ENCODE data around the gene FOXC1.

FOXC1 gene

DNA sequence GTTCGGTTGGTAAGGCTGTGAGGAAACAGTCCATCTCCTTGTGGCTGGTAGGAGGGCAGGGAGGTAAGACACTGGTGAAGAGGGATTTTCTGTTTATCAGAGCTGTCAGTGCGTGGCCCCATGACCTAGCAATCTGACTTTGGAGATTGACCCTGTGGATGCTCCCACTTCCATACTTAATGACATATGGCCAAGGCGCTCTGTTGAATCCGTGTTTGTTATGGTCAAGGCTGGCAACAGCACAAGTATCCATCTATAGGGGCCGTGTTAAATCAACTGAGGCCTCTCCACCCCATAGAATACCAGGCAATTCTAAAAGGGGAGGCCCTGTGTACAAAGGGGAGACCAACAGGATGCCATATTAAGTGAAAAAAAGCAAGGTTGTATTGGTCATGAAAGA lies 25.6 kb upstream of the FOXC1 start:
- DNase-seq (ENCODE audit: low read depth in 3 of 3, low spot score in 1 of 3), result no peak

DNA sequence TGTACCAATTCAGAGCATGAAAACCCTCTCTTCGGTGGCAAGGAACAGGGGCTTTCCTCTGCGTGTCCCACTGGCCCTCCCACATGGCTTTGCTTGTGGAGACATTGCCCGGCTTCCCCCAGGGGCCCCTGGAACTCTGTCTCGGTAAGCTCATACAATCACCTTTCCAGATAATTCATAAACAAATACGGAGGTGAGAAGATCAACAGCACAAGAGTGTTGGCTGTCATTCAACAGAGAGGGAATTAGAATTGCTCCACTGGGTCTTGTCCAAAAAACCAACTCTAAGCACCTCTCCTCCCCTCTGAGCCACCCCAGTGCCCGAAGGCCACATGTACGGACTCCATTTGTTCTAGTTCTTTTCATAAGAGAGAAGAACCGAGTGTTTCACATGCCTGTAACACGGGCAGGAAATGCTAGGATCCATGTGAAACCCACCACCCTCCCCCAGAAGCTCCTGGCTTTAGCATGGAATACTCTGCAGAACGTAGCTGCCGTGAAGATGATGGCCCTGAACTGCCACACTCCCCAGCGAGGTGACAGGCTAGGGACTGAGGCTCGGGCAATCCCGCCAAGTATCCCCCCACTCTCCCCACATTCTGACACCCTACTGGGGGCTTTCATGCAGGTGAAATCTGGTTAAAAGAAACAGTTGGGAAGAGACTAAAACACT lies 24.6 kb upstream of the FOXC1 start:
- DNase-seq (ENCODE audit: low read depth in 3 of 3, low spot score in 1 of 3), result no peak

- no peak for DNase-seq (ENCODE audit: low read depth in 3 of 3, low spot score in 1 of 3)
These were observed 24.1 kb upstream of the FOXC1 start for GRCh38 chr6:1585669-1586049.

DNA sequence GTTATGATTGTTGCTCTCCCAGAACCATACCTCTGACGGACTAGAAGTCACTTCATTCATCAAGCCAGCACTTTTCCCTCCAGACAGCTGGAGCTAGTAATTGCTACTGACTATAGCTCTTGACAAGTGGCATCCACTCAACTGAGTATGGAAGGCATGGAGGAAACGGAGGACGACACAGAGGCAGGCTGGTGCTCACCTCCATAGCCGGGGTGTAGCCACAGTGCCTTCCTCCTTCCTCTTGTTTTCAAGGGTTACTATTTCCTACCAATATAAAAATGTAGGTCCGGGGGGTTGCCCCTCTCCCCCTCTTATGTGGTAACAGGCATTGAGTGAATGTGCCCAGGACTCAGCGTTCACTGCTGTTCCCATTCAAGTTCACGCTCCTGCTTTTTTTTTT lies 23.5 kb upstream of the FOXC1 start:
- no peak for DNase-seq (ENCODE audit: low read depth in 3 of 3, low spot score in 1 of 3)

GRCh38 chr6:1586861-1587450 lies 22.8 kb upstream of the FOXC1 start:
- DNase-seq (ENCODE audit: low read depth in 3 of 3, low spot score in 1 of 3), result no peak

DNA sequence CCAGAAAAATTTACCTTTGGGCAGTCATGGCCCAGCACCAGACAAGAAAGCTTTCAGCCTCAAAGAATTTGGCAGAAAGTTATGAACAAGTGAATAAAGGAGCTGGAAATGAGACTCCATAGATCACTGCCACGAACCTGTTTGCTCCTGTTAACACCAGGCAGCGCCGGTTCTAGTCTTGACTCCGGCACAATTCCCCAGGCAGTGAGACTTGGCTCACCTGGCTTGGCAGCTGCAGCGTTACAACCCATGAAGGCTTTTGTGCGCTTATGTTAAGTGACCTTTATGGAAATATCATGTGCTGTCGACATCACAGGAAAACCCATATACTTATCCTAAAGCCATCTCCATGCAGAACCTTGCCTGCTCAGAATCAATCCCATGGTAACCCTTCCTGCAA lies 22.2 kb upstream of the FOXC1 start:
- no peak for DNase-seq (ENCODE audit: low read depth in 3 of 3, low spot score in 1 of 3)

DNA sequence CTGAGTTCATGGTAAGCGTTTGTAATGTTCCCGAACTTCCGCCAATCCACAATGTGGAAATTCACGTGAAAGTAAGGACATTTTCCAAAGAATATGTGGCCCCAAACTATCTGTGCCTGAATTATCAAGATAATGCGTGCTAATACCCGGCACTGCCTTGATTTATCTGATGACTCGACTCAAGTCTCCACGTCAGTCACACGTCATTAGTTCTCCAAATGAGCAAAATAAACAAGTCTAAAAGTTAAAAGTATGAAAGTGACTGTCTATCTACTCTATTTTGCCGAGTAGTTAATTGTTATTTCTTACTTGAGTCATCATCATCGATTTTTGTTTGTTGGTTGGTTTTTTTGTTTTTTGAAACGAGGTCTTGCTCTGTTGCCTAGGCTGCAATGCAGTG lies 21.7 kb upstream of the FOXC1 start:
- DNase-seq (ENCODE audit: low read depth in 3 of 3, low spot score in 1 of 3), result no peak

DNA sequence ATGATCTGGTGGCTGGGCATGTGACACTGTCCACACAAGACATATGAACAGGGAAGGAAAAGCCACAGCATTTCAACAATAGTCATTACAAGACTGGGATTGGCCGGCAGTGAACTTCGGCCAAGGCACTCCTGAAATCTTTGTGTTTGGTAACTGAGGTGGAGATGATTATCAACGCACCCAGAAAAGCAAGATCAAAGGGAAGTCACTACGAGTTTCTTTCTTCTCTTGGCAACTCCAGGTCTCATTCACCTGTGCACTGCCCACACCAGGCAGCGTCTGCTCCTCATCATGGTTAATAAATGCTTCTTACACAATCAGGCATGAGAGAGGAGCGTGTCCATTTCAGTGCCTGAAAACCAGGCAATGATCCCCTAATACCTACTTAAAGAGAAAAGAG lies 20.5 kb upstream of the FOXC1 start:
- DNase-seq (ENCODE audit: low read depth in 3 of 3, low spot score in 1 of 3), result no peak

GRCh38 chr6:1590580-1590979 lies 19.1 kb upstream of the FOXC1 start:
- no peak for DNase-seq (ENCODE audit: low read depth in 3 of 3, low spot score in 1 of 3)

DNA sequence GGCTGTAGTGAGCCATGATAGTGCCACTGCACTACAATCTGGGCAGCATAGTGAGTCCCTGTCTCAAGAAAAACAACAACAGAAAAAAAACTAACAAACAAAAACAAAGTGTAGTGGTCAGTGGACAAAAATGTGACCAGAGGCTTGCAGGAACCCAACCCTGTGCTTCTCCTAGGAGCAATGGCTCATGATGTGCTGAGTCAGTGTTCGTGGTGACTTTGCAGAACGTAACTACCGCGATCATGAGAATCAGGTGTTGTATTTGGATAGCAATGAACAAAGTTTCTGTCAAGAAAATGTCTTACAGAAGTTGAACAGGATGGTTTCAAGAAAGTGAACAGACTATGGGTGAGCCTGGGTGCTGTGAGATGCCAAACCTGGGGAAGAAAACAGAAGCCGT lies 18.5 kb upstream of the FOXC1 start:
- no peak for DNase-seq (ENCODE audit: low read depth in 3 of 3, low spot score in 1 of 3)

DNA sequence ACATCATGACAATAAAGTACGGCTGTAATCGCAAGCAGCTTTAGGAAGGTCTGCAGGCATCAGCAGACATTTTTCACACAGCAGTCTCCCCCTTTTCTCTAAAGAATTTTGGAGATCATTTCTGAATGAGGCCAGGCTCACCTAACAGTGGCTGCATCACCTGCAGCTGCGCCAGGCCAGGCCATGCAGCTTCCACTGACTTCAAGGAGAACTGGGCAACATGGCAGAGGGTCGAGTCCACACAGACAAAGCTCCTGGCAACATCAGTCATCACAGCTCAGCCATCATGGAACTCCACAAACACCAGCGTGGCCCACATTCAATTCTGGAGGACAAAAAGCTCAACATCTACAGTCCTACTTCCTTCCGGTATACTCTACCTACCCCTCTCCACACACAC lies 17.8 kb upstream of the FOXC1 start:
- no peak for DNase-seq (ENCODE audit: low read depth in 3 of 3, low spot score in 1 of 3)

- DNase-seq (ENCODE audit: low read depth in 3 of 3, low spot score in 1 of 3), result no peak
These were observed 16.9 kb upstream of the FOXC1 start for GRCh38 chr6:1592852-1593251.

- DNase-seq (ENCODE audit: low read depth in 3 of 3, low spot score in 1 of 3), result no peak
These were observed 16.3 kb upstream of the FOXC1 start for GRCh38 chr6:1593286-1593957.

DNA sequence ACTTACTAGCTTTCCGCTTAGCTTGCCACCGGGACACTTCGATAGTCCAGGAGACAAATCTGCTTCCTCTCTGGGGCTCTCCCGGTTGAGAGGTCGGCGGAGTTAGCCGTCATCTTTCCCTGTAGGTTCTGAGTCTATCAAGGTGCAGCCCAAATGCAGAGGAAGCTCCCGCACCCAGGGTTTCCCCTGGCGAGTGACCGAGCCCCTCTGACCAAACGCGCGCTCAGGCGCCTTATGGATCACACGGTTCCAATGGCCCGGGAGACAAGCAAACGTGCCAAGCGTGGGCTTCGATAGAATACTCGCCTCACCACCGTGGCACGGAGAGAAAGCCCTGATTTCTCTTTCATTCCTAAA lies 15.8 kb upstream of the FOXC1 start:
- DNase-seq (ENCODE audit: low read depth in 3 of 3, low spot score in 1 of 3), result no peak

DNA sequence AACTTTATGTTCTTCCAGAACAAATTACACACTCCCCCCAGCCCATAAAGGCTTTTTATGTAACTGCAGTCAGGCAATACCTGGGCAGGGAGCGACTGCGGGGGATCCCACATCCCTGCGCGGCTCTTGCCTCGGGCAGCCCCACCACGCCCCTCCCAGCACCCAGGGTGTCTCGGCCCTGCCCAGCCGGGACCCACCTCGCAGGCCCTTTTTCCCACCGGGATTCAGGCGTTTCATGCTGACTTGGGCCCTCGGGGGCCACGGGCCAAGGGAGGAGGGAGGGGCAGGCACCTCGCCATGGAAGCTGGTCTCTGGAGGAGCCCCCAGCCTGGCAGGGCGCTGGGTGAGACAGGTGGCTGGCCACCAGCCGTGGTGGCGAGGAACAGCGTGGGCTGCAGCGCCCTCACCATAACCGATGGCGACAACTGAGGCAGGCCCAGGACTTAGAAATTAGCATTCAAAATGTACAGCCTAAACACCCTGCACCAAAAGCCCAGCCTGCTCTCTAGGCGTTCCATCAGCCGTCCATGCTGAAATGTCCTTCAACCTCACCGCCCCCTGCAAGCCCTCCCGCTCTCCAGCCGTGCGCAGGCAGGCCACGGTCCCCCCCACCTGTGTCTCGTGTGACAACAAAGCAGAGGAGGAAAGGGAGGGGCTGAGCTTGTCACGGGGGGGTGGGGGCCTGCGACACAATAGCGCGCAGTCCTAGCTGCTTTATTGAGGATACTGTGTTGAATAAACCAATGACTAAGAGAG lies 15.1 kb upstream of the FOXC1 start:
- no peak for DNase-seq (ENCODE audit: low read depth in 3 of 3, low spot score in 1 of 3)

DNA sequence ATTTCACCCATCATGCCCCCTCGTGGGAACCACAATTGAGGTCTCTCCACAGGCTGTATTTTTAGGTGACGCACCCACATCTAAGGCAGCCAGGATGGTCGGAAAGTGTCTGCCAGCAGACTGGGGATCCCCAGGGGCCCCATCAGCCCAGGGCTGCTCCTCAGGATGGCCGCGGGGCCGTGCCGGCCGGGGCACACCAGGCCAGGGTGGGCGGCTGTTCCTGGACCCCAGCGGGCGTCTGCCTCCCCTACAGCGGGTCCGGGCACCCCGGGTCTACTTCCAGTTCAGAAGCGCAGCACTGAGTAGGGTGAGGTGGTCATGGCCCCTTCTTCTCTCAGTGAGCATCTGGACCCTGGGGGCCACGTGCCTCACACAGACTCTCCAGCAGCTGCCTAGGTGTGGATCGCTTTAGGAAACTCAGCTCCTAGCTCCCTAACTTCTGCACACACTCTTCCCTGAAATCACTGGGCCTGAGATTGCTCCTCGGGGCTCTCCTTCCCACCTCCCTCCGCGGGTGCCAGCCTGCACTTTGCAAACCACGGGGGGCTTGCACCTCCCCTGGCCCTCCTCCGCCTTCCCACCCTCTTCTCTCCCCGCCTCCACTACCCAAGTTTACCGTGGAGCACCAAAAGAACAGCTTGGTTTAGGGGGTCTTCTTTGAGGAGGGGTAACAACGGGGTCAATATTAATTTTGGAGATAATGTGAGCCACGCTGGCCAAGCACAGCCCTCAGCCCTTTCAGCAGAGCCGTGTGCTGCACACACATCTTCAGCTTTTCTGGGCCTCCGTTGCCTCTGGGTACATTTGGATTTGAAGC lies 14.2 kb upstream of the FOXC1 start:
- DNase-seq (ENCODE audit: low read depth in 3 of 3, low spot score in 1 of 3), result no peak

DNA sequence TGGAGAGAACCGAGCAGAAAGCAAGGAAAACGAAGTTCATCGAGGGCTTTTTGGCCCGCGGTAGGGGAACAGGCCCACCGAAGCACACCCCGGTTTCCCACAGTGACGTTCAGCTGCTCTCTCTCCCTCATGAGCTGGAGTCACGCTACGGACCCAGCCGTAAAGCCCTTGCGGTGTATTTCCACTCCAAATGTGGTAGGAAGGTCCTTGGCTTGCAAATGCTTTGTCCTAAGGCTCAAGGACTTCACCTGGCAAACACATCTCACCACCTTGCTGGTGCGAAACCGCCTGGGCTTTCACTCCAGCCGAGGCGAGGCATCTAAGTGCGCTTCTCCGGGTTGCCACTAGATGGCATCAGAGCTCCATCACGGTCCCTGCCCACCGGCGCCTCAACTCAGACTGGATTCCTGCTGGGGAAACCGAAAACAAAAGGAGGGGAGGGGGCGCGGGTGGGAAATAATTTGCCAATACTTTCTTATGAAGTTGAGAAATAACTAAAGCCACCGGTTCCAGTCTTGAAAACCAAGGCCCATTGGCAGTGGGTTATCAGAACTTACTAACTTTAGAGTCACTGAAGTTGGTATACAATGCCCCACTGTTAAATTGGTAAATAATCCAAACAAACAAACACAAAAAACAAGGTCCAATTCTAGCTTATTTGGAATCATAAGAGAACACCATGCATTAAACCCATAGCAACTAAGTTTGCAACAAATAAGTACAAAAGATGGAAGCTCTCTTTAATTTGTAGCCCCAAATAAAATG lies 13.4 kb upstream of the FOXC1 start:
- DNase-seq (ENCODE audit: low read depth in 3 of 3, low spot score in 1 of 3), result peak; percentile 11 to 54 (median 50)

DNA sequence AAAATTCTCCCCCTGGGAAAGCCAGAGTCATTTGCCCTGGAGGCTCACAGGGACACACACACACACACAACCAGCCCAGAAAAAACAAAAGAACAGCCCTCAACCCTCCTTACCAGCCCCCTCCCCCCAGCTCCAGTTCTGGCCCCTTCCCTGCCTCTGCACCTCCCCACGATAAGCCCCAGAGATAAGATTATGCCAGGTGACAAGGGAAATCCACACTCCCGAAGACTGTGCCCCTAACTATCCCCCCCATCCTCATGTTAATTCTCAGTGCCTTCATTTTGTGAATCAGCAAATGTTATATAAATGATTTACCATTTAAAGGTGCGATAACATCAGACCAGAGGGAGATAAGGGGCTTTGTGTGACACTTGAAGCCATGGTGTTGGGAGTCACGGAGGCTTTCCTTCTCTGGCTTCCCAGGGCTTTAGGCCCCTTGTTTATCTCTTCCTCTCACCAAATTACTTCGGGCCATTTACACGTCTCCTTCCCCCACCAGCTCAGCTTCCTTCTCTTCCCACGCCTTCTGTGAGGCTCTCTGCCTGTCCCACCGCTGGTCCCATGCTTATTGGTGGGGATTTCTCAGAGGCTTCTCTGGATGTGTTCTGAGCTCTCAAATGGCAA lies 12.5 kb upstream of the FOXC1 start:
- no peak for DNase-seq (ENCODE audit: low read depth in 3 of 3, low spot score in 1 of 3)

- DNase-seq (ENCODE audit: low read depth in 3 of 3, low spot score in 1 of 3), result no peak
These were observed 11.8 kb upstream of the FOXC1 start for GRCh38 chr6:1597924-1598323.

- DNase-seq (ENCODE audit: low read depth in 3 of 3, low spot score in 1 of 3), result no peak
These were observed 11.3 kb upstream of the FOXC1 start for GRCh38 chr6:1598433-1598832.

All from stimulated activated CD4-positive, alpha-beta T cell treated with anti-CD3 and anti-CD28 coated beads, TNF-alpha, amount 100 ng/mL, for 1 hour (primary cell).